ENCODE results near the gene CD93. TPM values are rescaled to one million over a fixed set of nuclear protein-coding genes. Genes with fewer than 3 reads are reported as not detected.

The CD93 gene
- total RNA-seq, 1 donor from 2014 or later, result 7.9 TPM

- ATAC-seq, result no peak
Measured at GRCh38 chr20:23059001-23059400, 27.1 kb downstream of the CD93 start.

- ATAC-seq, result no peak
Measured at GRCh38 chr20:23058240-23058639, 27.9 kb downstream of the CD93 start.

- no peak for ATAC-seq
Measured at GRCh38 chr20:23052904-23053303, 33.2 kb downstream of the CD93 start.

- peak; percentile 67 for ATAC-seq
Measured at GRCh38 chr20:23050847-23051627, 35.1 kb downstream of the CD93 start.

GRCh38 chr20:23050076-23050838, 35.9 kb downstream of the CD93 start:
- peak; percentile 60 for ATAC-seq

DNA sequence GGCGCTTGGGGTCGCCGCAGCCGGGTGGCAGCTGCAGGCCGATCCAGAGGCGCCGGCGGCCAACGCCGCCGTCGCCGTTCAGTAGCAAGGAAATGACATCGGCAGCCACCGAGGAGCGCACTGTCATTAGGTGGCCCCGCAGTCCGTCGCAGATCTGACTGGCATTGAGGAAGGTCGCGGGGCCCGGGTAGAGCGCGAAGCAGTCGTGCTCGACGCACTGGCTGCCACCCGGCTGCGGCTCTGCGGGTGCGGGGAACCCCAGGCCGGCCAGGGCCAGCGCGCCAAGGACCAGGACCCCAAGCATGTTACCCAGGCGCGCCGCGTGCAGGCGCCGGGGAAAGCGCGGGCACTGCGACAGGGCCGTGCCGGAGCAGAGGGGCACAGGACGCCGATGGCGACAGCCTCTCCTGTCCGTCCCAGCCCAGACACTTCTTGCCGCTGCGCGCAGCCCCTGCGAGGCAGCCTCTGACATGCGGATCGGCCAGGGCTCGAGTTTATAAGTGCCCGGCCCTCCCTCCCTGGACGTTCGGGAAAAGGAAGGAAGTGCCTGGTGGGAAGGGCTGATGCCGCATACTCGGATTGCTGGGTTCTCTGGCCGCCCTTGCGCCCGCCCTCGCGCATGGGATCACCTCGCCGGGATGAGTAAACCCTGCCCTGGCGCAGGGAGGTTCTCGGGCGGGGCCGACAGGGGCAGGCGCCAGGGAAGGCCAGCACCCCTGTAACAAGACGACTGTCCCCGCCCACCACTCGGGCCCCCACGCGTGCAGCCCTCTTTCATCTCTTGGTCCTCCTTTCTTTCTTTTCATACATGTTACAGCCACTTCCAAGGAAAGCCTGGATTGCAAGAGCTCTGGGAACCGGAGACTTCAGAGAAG, 36.7 kb downstream of the CD93 start, which contains the start of gene THBD:
Gene THBD (minus strand): TSS at position 472 of the 875 bp plus-strand sequence. CDS start 168 bp downstream, at position 304.
- ATAC-seq, result peak; percentile 82

GRCh38 chr20:23048283-23049200, 37.6 kb downstream of the CD93 start:
- peak; percentile 53 for ATAC-seq

DNA sequence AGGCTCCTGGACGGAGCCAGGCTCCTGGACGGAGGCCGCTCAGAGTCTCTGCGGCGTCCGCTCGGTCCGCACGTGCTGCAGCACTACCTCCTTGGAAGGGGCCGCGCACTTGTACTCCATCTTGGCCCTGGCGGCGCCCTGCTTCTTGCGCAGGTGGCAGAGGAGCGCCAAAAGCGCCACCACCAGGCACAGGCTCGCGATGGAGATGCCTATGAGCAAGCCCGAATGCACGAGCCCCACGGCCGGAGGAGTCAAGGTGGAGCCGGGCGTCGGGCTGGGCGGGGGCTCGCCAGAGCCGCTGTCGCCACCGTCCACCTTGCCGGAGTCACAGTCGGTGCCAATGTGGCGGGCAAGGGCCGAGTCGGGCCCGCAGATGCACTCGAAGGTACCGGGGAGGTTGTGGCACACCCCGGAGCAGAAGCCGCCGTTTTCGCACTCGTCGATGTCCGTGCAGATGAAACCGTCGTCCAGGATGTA, 38.3 kb downstream of the CD93 start:
- ATAC-seq, result no peak

GRCh38 chr20:23047001-23047737, 39.0 kb downstream of the CD93 start:
- ATAC-seq, result no peak

- no peak for ATAC-seq
Measured at GRCh38 chr20:23046431-23046830, 39.7 kb downstream of the CD93 start.

DNA sequence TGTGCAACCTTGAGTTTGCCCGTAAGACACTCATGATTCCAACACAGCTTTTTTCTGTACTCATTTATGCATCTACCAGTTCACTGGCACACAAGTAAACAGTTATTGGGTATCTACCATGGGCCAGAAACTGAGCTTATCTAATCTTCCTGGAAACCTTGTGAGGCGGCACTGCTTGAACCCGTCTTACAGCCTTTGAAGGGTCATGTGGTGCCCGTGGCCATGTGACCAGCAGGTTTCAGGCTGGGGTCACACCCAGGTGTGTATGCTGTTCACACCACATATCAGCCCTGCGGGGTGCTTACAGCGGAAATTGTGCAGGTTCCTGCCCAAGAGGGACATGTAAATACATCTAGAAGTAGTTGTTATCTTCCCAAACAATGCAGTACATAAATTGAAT, 42.7 kb downstream of the CD93 start:
- ATAC-seq, result peak; percentile 38

GRCh38 chr20:23042270-23042669, 43.9 kb downstream of the CD93 start:
- no peak for ATAC-seq

GRCh38 chr20:23039885-23040508, 46.1 kb downstream of the CD93 start:
- ATAC-seq, result peak; percentile 35

DNA sequence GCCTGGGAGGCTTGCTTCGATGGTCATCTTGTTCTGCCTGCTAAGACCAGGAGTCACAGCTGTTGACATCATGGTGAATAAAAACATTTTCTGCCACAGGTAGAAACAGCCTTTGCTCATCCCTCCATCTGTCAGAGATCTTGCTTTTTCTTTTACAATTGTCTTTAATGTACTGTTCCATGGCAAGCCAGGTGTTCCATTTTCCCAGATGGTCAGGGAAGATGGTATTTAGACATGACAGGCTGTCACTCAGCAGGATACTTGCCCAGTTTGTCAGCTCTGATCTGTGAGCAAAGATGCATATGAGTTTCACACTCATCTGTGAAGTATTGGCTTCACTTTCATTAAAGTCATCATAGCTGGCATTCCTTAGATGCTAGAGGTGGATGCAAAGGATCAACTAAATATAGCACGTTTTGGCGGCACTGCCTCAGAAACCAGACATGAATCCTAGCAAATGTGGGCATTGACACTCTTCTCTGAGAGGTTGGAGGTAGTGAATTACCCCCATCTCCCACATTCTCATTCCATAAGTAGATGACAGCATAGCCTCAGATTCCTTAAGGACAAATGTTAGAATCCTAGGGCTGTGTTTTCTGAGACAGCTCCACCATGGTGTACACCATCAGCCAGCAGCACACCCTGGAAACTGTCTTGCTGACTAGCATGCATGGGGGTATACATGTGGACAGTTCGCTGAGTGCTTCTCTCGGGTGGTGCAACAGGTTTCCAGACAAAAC, 46.8 kb downstream of the CD93 start:
- no peak for ATAC-seq

DNA sequence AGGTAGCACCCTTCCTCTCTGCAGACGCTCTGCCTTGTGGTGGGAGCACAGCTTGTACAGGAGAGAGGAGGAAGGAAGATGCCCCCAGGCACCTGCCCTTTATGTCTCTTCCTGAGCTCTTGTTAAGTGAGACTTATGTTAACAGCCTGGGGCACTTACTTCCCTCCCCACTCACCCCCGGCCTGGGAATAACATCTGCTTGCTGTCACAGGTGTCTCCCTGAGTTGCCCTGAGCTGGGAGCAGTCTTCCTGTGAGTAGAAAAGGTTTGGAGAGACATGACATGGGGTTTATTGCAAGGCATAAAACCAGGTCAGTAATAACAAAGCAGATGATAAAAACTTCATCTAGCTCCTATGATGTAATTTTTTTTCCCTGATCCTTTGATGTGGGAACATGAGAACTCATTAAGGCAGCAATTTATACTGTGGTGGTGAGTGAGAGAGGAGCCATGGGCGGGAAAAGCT, 49.1 kb downstream of the CD93 start:
- ATAC-seq, result no peak

- ATAC-seq, result no peak
Measured at GRCh38 chr20:23036371-23036770, 49.8 kb downstream of the CD93 start.

DNA sequence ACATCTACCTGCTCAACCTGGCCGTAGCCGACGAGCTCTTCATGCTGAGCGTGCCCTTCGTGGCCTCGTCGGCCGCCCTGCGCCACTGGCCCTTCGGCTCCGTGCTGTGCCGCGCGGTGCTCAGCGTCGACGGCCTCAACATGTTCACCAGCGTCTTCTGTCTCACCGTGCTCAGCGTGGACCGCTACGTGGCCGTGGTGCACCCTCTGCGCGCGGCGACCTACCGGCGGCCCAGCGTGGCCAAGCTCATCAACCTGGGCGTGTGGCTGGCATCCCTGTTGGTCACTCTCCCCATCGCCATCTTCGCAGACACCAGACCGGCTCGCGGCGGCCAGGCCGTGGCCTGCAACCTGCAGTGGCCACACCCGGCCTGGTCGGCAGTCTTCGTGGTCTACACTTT, 50.4 kb downstream of the CD93 start:
- ATAC-seq, result no peak

DNA sequence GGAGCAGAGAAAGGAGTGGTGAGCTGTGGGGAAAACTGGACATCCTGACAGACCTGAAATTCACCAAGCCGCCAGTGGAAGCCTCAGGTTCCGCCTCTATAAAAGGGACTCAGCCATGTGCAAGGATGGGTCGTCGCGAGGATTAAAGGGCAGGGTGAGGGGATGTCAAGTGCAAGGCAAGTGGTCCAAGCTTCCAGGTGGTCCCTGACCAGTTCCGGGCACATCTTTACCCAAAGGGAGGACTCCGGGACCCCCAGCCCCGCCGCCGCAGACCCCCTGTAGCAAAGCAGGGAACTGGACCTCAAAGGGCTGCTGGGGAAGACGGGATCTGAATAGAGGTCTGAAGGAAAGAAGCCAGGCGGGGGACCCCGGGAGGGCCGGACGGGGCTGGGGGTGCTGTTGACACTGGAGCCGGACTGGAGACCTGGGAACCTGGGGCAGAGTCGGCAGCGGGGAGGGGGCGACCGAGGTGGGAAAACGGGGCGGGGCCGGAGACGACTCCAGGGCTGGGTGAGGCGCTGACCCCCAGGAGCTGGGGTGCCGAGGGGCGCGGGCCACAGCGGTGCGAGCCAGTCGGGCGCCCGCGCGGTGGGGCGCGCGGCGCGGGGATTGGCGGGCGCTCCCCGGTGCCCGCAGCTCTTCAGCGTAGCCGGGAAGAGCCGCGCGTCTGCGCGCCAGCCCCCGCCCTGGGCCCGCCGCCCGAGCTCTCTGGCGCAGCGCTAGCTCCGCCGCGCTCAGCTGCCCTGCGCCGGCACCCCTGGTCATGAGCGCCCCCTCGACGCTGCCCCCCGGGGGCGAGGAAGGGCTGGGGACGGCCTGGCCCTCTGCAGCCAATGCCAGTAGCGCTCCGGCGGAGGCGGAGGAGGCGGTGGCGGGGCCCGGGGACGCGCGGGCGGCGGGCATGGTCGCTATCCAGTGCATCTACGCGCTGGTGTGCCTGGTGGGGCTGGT, 51.1 kb downstream of the CD93 start, which contains the start of gene SSTR4:
Gene SSTR4 (plus strand): TSS at position 592 of the 951 bp plus-strand sequence. CDS start 172 bp downstream, at position 764.
- ATAC-seq, result peak; percentile 7
